ENCODE results near the gene TMEM167B. TPM values are rescaled to one million over a fixed set of nuclear protein-coding genes. Genes with fewer than 3 reads are reported as not detected.

The TMEM167B gene
- total RNA-seq, 4 donors from 2014 or later = 24.8 to 52.3 (median 34.3) TPM

DNA sequence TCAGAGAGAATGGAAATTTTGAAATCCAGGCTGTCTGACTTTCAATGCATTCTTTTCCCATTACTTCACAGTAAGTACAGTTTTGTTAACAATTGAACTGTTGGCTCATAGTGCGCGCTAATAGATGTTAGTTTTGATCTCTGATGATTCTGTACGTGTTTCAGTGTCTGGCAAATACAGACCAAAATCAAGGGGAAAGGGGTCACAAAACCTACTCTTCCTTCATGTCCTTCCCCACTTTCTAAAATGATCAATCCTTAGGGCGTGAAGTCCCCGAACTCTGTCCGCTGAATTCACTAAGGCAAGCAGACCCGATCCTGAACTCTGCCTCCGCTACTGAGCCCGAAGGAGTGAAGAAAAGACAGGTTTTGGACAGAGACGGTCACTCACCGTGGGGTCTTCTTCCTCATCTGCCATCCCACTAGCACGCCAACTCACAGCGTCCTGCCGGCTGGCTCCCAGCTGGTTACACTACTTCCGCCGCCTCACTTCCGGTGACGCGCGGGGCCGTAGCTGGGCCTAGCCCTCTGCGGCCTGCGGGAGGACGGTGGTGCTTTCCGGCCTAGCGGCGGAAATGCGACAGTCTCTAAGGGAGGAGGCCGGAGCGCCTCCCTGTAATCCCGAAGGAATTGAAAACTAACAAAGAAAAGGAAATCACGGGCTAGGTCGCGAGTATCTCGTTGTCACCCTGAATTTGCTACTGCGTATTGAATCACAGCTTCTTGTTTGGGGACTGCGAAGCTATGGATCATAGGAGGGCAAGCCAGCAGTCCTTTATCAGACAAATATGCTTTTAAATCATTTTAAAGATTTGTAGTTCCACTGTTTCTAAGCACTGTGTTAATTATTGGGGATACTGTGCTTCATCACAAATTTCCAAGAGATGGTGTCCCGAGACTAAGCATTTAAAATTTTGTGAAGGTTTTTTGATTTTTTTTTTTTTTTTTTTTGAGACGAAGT is 14.8 kb upstream of the TMEM167B start, which contains the start of gene TAF13:
Gene TAF13 (minus strand): TSS at position 473 of the 960 bp plus-strand sequence. CDS start 56 bp downstream, at position 417.
- WGBS, 2 donors = 5% methylated on average over 36 to 39 of the region's 39 CpGs
- peak within 1 kb of the TSS; percentile 71 for H3K4me3 ChIP-seq (ENCODE audit: low read depth, poor library complexity, severe bottlenecking)
- TF ChIP-seq POLR2A (IDR thresholded peaks at IDR 0.05) = peak in 1 of 2 donors; percentile 38
- TF ChIP-seq, protein P1, sequence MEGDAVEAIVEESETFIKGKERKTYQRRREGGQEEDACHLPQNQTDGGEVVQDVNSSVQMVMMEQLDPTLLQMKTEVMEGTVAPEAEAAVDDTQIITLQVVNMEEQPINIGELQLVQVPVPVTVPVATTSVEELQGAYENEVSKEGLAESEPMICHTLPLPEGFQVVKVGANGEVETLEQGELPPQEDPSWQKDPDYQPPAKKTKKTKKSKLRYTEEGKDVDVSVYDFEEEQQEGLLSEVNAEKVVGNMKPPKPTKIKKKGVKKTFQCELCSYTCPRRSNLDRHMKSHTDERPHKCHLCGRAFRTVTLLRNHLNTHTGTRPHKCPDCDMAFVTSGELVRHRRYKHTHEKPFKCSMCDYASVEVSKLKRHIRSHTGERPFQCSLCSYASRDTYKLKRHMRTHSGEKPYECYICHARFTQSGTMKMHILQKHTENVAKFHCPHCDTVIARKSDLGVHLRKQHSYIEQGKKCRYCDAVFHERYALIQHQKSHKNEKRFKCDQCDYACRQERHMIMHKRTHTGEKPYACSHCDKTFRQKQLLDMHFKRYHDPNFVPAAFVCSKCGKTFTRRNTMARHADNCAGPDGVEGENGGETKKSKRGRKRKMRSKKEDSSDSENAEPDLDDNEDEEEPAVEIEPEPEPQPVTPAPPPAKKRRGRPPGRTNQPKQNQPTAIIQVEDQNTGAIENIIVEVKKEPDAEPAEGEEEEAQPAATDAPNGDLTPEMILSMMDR (IDR thresholded peaks at IDR 0.05) = no peak
- intact Hi-C loops (cut with DNase I; ENCODE audit: low total_unique reads) = no loop called here
- peak; percentile 92 to 99 for DNase-seq (ENCODE audit: low spot score in 2 of 2)

DNA sequence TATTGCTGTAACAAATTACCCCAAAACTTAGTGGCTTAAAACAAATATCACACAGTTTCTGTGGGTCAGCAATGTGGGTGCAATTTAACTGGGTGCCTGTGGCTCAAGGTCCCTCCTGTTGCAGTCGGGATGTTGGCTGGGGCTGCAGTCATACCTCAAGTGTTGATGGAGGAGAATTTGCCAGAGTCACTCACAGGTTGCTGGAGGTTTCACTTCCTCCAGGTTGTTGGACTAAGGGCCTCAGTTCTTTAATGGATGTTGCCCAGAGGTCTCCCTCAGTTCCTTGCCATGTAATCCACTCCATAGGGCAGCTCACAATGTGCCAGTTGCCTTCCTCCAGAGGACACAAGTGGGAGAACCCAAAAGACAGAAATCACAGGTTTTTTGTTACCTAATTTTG is 12.2 kb upstream of the TMEM167B start:
- 88 to 89% methylated on average over 1 of the region's 1 CpG for WGBS, 2 donors

DNA sequence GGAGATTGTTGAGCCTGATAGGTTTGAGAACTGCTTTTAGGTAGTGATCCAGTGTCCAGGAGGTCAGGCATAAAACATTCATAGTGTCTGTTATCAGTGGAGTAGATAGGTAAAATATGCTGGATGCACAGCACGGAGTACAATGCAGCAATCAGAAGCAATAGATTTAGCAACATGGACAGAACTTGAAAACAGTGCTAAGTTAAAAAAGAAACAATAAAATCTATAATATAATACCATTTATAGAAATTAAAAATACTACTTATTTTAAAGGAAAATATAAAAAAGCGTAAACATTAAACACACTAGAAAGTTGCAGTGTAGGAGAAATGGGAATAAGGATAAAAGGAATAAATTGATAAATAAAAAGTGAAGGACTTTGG is 11.3 kb upstream of the TMEM167B start:
- 98 to 100% methylated on average over 2 of the region's 2 CpGs for WGBS, 2 donors

More for the DNA sequence above, 12.2 kb upstream of the TMEM167B start:
- H3K4me3 ChIP-seq (ENCODE audit: low read depth, poor library complexity, severe bottlenecking) = no peak overlapping the region
- no peak for DNase-seq (ENCODE audit: low spot score in 2 of 2)
- TF ChIP-seq, protein P1 (IDR thresholded peaks at IDR 0.05) = no peak
- TF ChIP-seq POLR2A (IDR thresholded peaks at IDR 0.05) = no peak
- intact Hi-C loops (cut with DNase I; ENCODE audit: low total_unique reads) = no loop called here

DNA sequence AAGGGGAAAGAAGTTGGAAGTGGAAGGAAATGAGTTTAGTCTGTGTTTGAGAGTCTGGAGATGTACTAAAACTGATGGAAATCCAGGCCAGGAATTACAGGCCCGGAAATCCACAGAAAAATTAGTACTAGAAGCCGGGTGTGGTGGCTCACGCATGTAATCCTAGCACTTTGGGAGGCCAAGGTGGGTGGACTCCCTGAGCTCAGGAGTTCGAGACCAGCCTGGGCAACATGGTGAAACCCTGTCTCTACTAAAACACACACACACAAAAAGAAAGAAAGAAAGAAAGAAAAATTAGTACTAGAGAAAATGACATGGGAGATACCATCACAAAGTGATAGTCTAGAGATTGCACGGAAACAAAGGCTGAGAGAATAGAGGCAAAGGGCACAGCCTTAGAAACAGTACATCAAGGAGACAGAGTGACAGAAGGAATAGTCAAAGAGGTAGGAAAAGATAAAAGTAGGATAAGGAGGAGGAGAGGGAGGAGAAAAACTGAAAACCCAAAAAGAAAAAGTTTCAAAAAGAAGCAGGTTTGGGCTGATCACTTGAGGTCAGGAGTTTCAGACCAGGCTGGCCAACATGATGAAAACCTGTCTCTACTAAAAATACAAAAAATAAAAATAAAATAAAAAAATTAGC is 10.0 kb upstream of the TMEM167B start:
- no peak for DNase-seq (ENCODE audit: low spot score in 2 of 2)
- intact Hi-C loops (cut with DNase I; ENCODE audit: low total_unique reads) = no loop called here
- 57 to 60% methylated on average over 5 of the region's 5 CpGs for WGBS, 2 donors
- TF ChIP-seq, protein P1 (IDR thresholded peaks at IDR 0.05) = no peak
- TF ChIP-seq POLR2A (IDR thresholded peaks at IDR 0.05) = no peak
- no peak overlapping the region for H3K4me3 ChIP-seq (ENCODE audit: low read depth, poor library complexity, severe bottlenecking)

More for the DNA sequence above, 11.3 kb upstream of the TMEM167B start:
- no peak overlapping the region for H3K4me3 ChIP-seq (ENCODE audit: low read depth, poor library complexity, severe bottlenecking)
- DNase-seq (ENCODE audit: low spot score in 2 of 2) = no peak
- intact Hi-C loops (cut with DNase I; ENCODE audit: low total_unique reads) = no loop called here
- TF ChIP-seq, protein P1 (IDR thresholded peaks at IDR 0.05) = no peak
- TF ChIP-seq POLR2A (IDR thresholded peaks at IDR 0.05) = no peak

- no peak for DNase-seq (ENCODE audit: low spot score in 2 of 2)
- no peak overlapping the region for H3K4me3 ChIP-seq (ENCODE audit: low read depth, poor library complexity, severe bottlenecking)
- intact Hi-C loops (cut with DNase I; ENCODE audit: low total_unique reads) = no loop called here
- WGBS, 2 donors = 79 to 89% methylated on average over 3 of the region's 3 CpGs
- TF ChIP-seq, protein P1 (IDR thresholded peaks at IDR 0.05) = no peak
- no peak for TF ChIP-seq POLR2A (IDR thresholded peaks at IDR 0.05)
Observed at GRCh38 chr1:109083501-109083900, 7.1 kb upstream of the TMEM167B start.
